Measurements from ENCODE around the gene SESN2. TPM values are rescaled to one million over a fixed set of nuclear protein-coding genes. Genes with fewer than 3 reads are reported as not detected.

The SESN2 gene, protein sequence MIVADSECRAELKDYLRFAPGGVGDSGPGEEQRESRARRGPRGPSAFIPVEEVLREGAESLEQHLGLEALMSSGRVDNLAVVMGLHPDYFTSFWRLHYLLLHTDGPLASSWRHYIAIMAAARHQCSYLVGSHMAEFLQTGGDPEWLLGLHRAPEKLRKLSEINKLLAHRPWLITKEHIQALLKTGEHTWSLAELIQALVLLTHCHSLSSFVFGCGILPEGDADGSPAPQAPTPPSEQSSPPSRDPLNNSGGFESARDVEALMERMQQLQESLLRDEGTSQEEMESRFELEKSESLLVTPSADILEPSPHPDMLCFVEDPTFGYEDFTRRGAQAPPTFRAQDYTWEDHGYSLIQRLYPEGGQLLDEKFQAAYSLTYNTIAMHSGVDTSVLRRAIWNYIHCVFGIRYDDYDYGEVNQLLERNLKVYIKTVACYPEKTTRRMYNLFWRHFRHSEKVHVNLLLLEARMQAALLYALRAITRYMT
- total RNA-seq = 10 to 100 TPM; 11.3 to 13.4 TPM

DNA sequence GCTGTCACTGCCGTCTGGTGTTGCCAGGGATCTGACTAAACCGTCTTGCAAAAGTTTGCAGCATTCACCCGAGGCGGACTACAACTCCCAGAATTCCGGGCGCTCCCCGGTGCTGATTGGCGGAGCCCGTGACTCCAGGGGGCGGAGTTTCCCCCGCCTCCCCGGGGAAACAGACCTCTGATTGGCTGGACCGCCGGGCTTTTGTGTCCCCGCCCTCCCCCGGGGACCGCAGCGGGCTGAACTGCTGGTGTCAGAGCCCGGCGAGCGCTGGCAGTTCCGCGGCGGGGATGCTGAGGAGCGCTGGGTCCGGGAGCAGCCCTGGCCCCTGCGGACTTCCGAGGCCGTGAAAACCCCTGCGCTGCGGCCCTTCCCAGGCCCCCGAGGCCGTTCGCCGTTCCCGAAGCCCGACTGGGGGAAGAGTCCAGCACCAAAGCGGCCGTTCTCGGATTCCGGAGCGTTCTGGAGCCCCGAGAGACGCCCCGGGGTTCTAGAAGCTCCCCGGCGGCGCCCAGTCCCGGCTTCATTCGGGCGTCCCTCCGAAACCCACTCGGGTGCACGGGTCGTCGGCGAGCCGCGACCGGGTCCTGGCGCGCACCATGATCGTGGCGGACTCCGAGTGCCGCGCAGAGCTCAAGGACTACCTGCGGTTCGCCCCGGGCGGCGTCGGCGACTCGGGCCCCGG is at the start of gene SESN2:
Gene SESN2 (plus strand): TSS at position 267 of the 682 bp plus-strand sequence. CDS start 330 bp downstream, at position 597.

DNA sequence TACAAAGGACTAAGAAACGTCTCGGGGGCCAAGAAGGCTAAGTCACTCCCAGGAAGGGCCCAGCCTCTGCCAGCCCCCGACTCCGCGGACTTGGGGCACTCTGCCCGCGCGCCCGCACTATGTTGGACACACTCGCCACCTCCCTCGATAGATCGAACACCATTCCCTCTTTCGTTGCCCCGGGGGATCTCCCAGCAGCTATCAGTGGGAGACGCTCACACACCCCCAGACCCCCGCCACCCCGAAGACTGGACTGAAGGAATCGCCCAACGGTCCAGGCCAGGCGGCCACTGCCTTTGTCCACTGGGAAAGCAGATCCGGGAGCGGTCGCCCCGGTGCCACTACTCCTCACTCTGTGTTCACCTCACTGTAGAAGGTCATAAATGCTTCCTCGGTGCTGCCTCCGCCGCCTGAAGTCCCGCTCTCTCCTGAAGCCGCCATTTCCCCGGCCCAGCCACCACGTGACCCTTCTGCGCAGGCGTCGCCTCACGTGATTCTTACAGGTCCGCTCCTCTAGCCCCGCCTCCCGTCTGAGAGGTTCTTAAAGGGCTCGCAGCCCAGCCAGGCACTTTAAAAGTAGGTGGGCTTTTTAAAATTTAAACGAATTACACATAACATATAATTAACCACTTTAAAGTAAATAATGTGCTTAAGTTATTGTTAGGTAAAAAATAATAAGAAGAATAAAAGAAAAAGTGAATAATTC is 26.6 kb upstream of the SESN2 start, which contains the start of gene DNAJC8:
Gene DNAJC8 (minus strand): TSS at position 472 of the 706 bp plus-strand sequence. CDS start 31 bp downstream, at position 441.

DNA sequence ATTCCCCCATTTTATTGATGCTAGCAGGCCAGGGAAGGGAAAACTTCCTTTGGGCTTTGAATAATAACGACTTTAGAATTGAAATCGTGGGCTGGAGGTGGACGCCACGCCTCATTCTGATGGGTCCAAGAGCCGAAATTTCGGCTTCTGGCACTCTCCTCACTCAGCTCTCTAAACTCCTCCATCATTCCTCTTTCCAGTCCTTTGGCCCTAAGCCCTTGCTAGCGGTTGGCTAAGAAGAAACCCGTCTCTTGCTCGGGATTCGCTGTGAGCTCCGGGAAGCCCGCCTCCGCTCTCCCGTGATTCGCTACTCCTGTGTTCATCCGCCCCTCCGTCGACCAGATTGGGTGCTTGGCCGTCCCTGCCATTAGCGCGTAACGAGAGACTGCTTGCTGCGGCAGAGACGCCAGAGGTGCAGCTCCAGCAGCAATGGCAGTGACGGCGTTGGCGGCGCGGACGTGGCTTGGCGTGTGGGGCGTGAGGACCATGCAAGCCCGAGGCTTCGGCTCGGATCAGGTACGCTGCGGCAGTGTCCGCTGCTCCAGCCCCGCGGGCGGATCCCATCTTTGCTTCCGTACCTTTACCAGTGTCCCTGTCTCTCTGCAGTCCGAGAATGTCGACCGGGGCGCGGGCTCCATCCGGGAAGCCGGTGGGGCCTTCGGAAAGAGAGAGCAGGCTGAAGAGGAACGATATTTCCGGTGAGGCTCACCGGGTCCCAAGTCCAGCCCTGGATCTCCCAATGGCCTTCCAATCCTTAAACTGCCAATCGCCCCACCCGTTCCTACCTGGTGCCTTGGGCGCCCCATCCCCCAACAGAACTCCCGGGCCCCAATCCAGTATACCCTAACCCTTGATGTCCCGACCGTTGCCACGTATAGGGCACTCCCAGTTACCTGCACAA is 23.3 kb upstream of the SESN2 start, which contains the start of gene ATP5IF1:
Gene ATP5IF1 (plus strand): TSS at position 370 of the 901 bp plus-strand sequence. CDS start 60 bp downstream, at position 430.

Other genes starting within 250 kb of the SESN2 start
- 10 to 100 TPM; 20.6 to 22.0 TPM for gene EYA3, start 170.9 kb upstream of the SESN2 start, total RNA-seq
- under 1 TPM in 1 of 2 donors, not detected in 1; under 0.01 TPM for gene PTAFR, start 82.8 kb upstream of the SESN2 start, total RNA-seq
- 10 to 100 TPM; 71.6 to 94.6 TPM for gene DNAJC8, start 26.5 kb upstream of the SESN2 start, total RNA-seq
- 10 to 100 TPM; 65.6 to 72.3 TPM for gene ATP5IF1, start 23.4 kb upstream of the SESN2 start, total RNA-seq
- gene MED18, start 69.5 kb downstream of the SESN2 start, total RNA-seq = 10 to 100 TPM; 20.3 to 24.6 TPM
- 10 to 100 TPM; 21.0 to 48.3 TPM for gene PHACTR4, start 110.2 kb downstream of the SESN2 start, total RNA-seq
- 10 to 100 TPM; 18.9 to 56.3 TPM for gene RCC1, start 246.5 kb downstream of the SESN2 start, total RNA-seq

Measured in melanocyte of skin (primary cell).